IMR-90 (cell line): ENCODE data around the gene RFX4.

Experiments
- CEBPB ChIP-seq: IDR thresholded peaks from 2 replicates; pipeline ENCODE4 v1.6.1; 2012; ENCODE audit warnings: low read depth, low read length, improper control_type of control experiment
- CHD1 ChIP-seq: IDR thresholded peaks from 2 replicates; pipeline ENCODE4 v1.6.1; 2012; ENCODE audit warnings: low read depth, low read length, improper control_type of control experiment
- CTCF ChIP-seq: conservative IDR thresholded peaks from 2 replicates; pipeline ENCODE4 v1.5.1; 2012; ENCODE audit warnings: mild to moderate bottlenecking, low read depth, low read length, improper control_type of control experiment
- MAZ ChIP-seq: IDR thresholded peaks from 2 replicates; pipeline ENCODE4 v1.6.1; 2012; ENCODE audit warnings: low read depth, mild to moderate bottlenecking, low read length, improper control_type of control experiment, moderate library complexity, borderline replicate concordance
- MXI1 ChIP-seq: IDR thresholded peaks from 2 replicates; pipeline ENCODE4 v1.6.1; 2012; ENCODE audit warnings: low read depth, mild to moderate bottlenecking, low read length, moderate library complexity, borderline replicate concordance
- NFE2L2 ChIP-seq: fragments of 150-350 bp; IDR thresholded peaks from 2 replicates; pipeline ENCODE4 v1.6.1; 2016; ENCODE audit warnings: low read depth, mild to moderate bottlenecking, low read length
- POLR2A ChIP-seq: IDR thresholded peaks from 2 replicates; pipeline ENCODE4 v1.6.1; 2012; ENCODE audit warnings: mild to moderate bottlenecking, low read depth, low read length
- RAD21 ChIP-seq: IDR thresholded peaks from 2 replicates; pipeline ENCODE4 v1.6.1; 2012; ENCODE audit warnings: low read length, improper control_type of control experiment
- RCOR1 ChIP-seq: IDR thresholded peaks from 2 replicates; pipeline ENCODE4 v1.6.1; 2012; ENCODE audit warnings: mild to moderate bottlenecking, low read length, improper control_type of control experiment; ENCODE audit not compliant: insufficient replicate concordance
- RFX5 ChIP-seq: IDR thresholded peaks from 2 replicates; pipeline ENCODE4 v1.8.0; 2012; ENCODE audit warnings: low read depth, mild to moderate bottlenecking, low read length, moderate library complexity
- USF2 ChIP-seq: fragments of 150-350 bp; IDR thresholded peaks from 2 replicates; pipeline ENCODE4 v1.6.1; 2017; ENCODE audit warnings: mild to moderate bottlenecking, antibody characterized with exemption, low read length, low read depth

GRCh38 chr12:106769078-106769477 is 186.3 kb downstream of the RFX4 start:
- TF ChIP-seq CTCF (no peak), RFX5 (no peak), POLR2A (no peak), USF2 (no peak), MXI1 (no peak), CEBPB (no peak), CHD1 (no peak), RAD21 (no peak), RCOR1 (no peak), MAZ (no peak), NFE2L2 (no peak)
